ENCODE data around the gene IDH3B. TPM values are rescaled to one million over a fixed set of nuclear protein-coding genes. Genes with fewer than 3 reads are reported as not detected.

The IDH3B gene
- total and polyA plus RNA-seq, 2 of the 8 experiments (the other 6 are each of a cell fraction or from before 2014, with no cell fraction given) = 110 to 167 TPM

GRCh38 chr20:2680046-2680445 lies 16.0 kb upstream of the IDH3B start (continued):
- TF ChIP-seq CHD7 (IDR thresholded peaks at IDR 0.05; ENCODE audit: insufficient replicate concordance, low read length) = no peak
- no peak for TF ChIP-seq JUND (IDR thresholded peaks at IDR 0.05; ENCODE audit: low read length)
- TF ChIP-seq GABPA (IDR thresholded peaks at IDR 0.05; ENCODE audit: borderline replicate concordance, insufficient read depth, low read length) = no peak
- TF ChIP-seq SRF (IDR thresholded peaks at IDR 0.05; ENCODE audit: low read depth, low read length) = no peak
- no peak for TF ChIP-seq CHD1 (IDR thresholded peaks at IDR 0.05; ENCODE audit: low read depth, low read length)
- TF ChIP-seq BCL11A (IDR thresholded peaks at IDR 0.05; ENCODE audit: low read depth in 2 of 2, low read length in 2 of 2) = no peak
- TF ChIP-seq ATF3 (IDR thresholded peaks at IDR 0.05; ENCODE audit: insufficient read depth, low read depth, low read length) = no peak
- no peak for TF ChIP-seq USF2 (IDR thresholded peaks at IDR 0.05; ENCODE audit: low read length)
- no peak for TF ChIP-seq TAF1 (IDR thresholded peaks at IDR 0.05; ENCODE audit: low read depth, low read length)
- TF ChIP-seq RFX5 (IDR thresholded peaks at IDR 0.05; ENCODE audit: borderline replicate concordance, low read depth, low read length) = no peak
- no peak for TF ChIP-seq SIX5 (IDR thresholded peaks at IDR 0.05; ENCODE audit: low read depth, low read length)

Measured in H1 (cell line).